ENCODE data around the gene MATN4. TPM values are rescaled to one million over a fixed set of nuclear protein-coding genes. Genes with fewer than 3 reads are reported as not detected.

MATN4 gene
- total and polyA plus RNA-seq, 2 of the 13 experiments (the other 11 are each of a cell fraction or from before 2014, with no cell fraction given): not detected

DNA sequence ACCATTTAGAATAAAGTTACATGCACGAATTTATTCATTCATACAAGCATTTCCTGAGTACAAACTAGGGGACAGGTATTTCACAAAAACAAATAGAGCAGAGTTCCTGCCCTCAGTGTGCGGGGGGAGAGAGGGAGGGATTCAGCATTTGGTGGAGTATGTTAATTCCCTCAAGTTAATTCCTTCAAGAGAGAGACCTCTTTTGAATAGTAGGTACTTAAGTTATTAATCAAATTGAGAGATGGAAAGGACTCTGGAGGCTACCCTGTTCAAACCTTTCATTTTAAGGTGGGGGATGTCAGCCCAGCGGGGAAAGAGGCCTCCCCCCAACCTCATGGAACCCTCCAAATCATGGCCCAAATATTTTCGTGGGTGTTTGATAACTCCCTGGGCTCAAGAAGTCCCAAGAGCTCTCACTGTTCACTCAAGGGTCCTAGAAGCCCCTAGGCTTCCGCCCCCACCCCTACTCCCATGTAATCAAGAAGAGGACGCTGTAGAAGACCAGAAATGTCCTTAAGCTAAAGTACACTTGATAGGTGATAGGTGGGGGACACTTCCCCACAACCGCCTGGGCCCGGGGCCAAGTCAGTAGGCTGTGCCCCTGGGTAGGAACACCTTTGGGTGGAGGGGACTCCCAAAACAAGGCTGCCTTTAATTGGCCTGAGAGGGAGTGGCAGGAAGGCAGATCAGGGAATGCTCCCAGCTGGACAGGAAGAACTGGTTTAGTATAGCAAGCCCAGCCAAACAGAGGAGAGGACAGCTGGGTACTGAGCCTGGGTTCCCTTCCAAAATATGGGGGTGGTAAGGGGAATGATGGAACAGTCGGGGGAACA, 37.2 kb upstream of the MATN4 start (continued):
- TF ChIP-seq, protein P1, sequence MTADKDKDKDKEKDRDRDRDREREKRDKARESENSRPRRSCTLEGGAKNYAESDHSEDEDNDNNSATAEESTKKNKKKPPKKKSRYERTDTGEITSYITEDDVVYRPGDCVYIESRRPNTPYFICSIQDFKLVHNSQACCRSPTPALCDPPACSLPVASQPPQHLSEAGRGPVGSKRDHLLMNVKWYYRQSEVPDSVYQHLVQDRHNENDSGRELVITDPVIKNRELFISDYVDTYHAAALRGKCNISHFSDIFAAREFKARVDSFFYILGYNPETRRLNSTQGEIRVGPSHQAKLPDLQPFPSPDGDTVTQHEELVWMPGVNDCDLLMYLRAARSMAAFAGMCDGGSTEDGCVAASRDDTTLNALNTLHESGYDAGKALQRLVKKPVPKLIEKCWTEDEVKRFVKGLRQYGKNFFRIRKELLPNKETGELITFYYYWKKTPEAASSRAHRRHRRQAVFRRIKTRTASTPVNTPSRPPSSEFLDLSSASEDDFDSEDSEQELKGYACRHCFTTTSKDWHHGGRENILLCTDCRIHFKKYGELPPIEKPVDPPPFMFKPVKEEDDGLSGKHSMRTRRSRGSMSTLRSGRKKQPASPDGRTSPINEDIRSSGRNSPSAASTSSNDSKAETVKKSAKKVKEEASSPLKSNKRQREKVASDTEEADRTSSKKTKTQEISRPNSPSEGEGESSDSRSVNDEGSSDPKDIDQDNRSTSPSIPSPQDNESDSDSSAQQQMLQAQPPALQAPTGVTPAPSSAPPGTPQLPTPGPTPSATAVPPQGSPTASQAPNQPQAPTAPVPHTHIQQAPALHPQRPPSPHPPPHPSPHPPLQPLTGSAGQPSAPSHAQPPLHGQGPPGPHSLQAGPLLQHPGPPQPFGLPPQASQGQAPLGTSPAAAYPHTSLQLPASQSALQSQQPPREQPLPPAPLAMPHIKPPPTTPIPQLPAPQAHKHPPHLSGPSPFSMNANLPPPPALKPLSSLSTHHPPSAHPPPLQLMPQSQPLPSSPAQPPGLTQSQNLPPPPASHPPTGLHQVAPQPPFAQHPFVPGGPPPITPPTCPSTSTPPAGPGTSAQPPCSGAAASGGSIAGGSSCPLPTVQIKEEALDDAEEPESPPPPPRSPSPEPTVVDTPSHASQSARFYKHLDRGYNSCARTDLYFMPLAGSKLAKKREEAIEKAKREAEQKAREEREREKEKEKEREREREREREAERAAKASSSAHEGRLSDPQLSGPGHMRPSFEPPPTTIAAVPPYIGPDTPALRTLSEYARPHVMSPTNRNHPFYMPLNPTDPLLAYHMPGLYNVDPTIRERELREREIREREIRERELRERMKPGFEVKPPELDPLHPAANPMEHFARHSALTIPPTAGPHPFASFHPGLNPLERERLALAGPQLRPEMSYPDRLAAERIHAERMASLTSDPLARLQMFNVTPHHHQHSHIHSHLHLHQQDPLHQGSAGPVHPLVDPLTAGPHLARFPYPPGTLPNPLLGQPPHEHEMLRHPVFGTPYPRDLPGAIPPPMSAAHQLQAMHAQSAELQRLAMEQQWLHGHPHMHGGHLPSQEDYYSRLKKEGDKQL (CRISPR knock-in tag; IDR thresholded peaks at IDR 0.05; ENCODE audit: low read depth): no peak
- TF ChIP-seq ZNF543 (CRISPR knock-in tag; IDR thresholded peaks at IDR 0.05) (no peak), KLF6 (CRISPR knock-in tag; IDR thresholded peaks at IDR 0.05) (no peak), WIZ (CRISPR knock-in tag; IDR thresholded peaks at IDR 0.05) (0 out of 2 replicates have a peak, but pooled peaks have one; percentile 6), NFE2L1 (CRISPR knock-in tag; IDR thresholded peaks at IDR 0.05; ENCODE audit: borderline replicate concordance) (no peak), MEF2D (CRISPR knock-in tag; IDR thresholded peaks at IDR 0.05) (0 out of 2 replicates have a peak, but pooled peaks have one; percentile 44), SIX4 (CRISPR knock-in tag; IDR thresholded peaks at IDR 0.05) (no peak), SP5 (CRISPR knock-in tag; IDR thresholded peaks at IDR 0.05; ENCODE audit: borderline replicate concordance, low read depth) (peak; percentile 51), HNRNPL (IDR thresholded peaks at IDR 0.05; ENCODE audit: low read depth, low read length) (no peak), NFYB (CRISPR knock-in tag; IDR thresholded peaks at IDR 0.05) (no peak), ONECUT2 (CRISPR knock-in tag; IDR thresholded peaks at IDR 0.05) (no peak), ZNF816 (CRISPR knock-in tag; IDR thresholded peaks at IDR 0.05; ENCODE audit: borderline replicate concordance) (no peak), ZNF644 (CRISPR knock-in tag; IDR thresholded peaks at IDR 0.05; ENCODE audit: low read depth) (no peak), NCOA2 (CRISPR knock-in tag; IDR thresholded peaks at IDR 0.05) (peak; percentile 60; the same call in 1 of the 2 replicates), ZNF432 (CRISPR knock-in tag; IDR thresholded peaks at IDR 0.05; ENCODE audit: borderline replicate concordance) (no peak), HNRNPH1 (optimal IDR thresholded peaks at IDR 0.05; ENCODE audit: low read depth, low read length) (no peak)
- TF ChIP-seq, protein P2, sequence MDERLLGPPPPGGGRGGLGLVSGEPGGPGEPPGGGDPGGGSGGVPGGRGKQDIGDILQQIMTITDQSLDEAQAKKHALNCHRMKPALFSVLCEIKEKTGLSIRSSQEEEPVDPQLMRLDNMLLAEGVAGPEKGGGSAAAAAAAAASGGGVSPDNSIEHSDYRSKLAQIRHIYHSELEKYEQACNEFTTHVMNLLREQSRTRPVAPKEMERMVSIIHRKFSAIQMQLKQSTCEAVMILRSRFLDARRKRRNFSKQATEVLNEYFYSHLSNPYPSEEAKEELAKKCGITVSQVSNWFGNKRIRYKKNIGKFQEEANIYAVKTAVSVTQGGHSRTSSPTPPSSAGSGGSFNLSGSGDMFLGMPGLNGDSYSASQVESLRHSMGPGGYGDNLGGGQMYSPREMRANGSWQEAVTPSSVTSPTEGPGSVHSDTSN (CRISPR knock-in tag; IDR thresholded peaks at IDR 0.05): no peak
- TF ChIP-seq, protein P3, sequence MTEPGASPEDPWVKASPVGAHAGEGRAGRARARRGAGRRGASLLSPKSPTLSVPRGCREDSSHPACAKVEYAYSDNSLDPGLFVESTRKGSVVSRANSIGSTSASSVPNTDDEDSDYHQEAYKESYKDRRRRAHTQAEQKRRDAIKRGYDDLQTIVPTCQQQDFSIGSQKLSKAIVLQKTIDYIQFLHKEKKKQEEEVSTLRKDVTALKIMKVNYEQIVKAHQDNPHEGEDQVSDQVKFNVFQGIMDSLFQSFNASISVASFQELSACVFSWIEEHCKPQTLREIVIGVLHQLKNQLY (CRISPR knock-in tag; IDR thresholded peaks at IDR 0.05): peak; percentile 27; the same call in 1 of the 2 replicates
- TF ChIP-seq, protein P4, sequence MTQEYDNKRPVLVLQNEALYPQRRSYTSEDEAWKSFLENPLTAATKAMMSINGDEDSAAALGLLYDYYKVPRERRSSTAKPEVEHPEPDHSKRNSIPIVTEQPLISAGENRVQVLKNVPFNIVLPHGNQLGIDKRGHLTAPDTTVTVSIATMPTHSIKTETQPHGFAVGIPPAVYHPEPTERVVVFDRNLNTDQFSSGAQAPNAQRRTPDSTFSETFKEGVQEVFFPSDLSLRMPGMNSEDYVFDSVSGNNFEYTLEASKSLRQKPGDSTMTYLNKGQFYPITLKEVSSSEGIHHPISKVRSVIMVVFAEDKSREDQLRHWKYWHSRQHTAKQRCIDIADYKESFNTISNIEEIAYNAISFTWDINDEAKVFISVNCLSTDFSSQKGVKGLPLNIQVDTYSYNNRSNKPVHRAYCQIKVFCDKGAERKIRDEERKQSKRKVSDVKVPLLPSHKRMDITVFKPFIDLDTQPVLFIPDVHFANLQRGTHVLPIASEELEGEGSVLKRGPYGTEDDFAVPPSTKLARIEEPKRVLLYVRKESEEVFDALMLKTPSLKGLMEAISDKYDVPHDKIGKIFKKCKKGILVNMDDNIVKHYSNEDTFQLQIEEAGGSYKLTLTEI (CRISPR knock-in tag; conservative IDR thresholded peaks at IDR 0.05): no peak
- TF ChIP-seq, protein P5, sequence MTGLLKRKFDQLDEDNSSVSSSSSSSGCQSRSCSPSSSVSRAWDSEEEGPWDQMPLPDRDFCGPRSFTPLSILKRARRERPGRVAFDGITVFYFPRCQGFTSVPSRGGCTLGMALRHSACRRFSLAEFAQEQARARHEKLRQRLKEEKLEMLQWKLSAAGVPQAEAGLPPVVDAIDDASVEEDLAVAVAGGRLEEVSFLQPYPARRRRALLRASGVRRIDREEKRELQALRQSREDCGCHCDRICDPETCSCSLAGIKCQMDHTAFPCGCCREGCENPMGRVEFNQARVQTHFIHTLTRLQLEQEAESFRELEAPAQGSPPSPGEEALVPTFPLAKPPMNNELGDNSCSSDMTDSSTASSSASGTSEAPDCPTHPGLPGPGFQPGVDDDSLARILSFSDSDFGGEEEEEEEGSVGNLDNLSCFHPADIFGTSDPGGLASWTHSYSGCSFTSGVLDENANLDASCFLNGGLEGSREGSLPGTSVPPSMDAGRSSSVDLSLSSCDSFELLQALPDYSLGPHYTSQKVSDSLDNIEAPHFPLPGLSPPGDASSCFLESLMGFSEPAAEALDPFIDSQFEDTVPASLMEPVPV (CRISPR knock-in tag; IDR thresholded peaks at IDR 0.05): no peak
